ENCODE measurements around the gene ZNF280C.

The ZNF280C gene, protein sequence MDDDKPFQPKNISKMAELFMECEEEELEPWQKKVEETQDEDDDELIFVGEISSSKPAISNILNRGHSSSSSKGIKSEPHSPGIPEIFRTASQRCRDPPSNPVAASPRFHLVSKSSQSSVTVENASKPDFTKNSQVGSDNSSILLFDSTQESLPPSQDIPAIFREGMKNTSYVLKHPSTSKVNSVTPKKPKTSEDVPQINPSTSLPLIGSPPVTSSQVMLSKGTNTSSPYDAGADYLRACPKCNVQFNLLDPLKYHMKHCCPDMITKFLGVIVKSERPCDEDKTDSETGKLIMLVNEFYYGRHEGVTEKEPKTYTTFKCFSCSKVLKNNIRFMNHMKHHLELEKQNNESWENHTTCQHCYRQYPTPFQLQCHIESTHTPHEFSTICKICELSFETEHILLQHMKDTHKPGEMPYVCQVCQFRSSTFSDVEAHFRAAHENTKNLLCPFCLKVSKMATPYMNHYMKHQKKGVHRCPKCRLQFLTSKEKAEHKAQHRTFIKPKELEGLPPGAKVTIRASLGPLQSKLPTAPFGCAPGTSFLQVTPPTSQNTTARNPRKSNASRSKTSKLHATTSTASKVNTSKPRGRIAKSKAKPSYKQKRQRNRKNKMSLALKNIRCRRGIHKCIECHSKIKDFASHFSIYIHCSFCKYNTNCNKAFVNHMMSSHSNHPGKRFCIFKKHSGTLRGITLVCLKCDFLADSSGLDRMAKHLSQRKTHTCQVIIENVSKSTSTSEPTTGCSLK

DNA sequence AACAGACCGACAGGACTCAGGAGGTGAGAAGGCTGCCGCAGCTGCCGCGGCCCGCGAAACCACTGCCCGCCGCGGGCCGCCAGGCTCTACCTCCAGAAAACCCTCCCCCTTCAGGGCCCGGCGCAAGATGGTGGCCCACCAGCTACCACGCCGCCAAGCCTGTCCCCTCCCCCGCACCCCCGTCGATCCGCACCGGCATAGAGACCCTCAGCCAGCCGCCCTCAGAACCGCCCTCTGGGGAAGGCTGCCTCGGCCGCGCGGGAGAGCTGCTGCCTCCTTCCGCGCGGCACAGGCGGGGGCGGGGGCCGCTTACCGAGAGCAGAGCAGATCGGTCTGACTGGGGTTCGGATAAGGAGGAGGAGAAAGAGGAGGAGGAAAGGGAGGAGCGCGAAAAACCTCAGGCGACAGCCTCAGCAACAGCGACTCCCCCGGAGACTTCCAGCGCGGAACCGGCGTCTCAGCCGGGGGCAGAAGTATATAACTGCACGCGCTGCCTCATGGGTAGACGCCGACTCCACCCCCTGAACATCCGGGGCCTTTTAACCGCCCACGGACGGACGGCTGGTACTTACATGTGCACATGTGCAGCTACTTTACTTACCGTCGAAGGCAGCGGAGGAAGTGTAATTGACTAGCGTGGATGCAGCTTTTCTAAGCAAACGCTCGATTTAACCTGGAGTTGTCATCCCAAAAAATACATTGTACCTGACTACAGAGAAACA is at the start of gene ZNF280C:
ZNF280C (minus strand) TSS at position 451 of the 722 bp plus-strand sequence. CDS start 8,450 bp downstream, outside the sequence.
- H3K4me1 Mint-ChIP-seq (ENCODE audit: low read depth): peaks cover 22% of the 10 kb centered on the region
- H3K9me3 Mint-ChIP-seq: peaks cover 2% of the 10 kb centered on the region
- H3K27me3 Mint-ChIP-seq: peaks cover 12% of the 10 kb centered on the region
- peaks cover 9% of the 10 kb centered on the region for H3K36me3 Mint-ChIP-seq (ENCODE audit: low read depth)
- peak; percentile 90 for DNase-seq
- peak within 1 kb of the TSS; percentile 87 for H3K4me3 Mint-ChIP-seq
- H3K27ac Mint-ChIP-seq: peak within 1 kb of the TSS; percentile 89

DNA sequence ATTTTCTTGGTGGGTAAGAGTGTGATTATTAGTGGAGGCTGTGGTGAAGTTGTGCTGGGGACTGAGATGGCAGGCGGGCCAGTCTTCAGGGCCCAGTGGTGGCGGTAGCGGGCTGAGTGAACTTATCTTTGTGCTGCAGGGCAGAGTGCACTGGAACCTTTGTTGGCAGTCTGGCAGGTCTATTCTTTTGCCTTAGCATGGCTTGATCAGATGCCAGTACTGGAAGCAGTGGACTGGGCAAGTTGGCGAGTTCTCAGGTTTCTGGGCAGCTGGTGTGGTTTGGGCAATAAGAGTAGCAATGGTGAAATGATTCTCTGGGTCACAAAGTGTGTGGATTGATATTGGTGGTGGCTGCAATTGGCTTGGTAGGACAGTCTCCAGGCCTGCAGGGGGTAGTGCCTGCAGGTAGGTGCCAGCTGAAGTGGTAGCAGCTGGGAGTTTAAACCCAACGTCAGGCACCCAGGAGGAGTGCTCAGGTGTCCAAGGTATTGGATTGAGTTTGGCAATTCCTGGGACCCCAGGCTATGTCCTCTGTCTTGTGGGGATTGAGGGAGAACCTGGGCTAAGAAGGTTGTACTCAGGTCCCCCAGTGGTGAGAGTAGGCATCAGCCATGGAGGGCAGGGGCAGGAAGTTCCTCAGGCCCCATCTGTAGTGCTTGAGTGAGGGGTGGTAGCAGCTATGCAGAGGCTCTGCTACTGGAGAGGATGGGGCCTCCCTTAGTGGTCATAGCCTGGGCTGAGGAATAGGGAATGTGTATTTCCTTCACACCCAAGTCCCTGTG is 36.1 kb upstream of the ZNF280C start:
- Mint-ChIP-seq H3K4me1 (ENCODE audit: low read depth) (no peaks in the 10 kb centered on the region), H3K36me3 (ENCODE audit: low read depth) (no peaks in the 10 kb centered on the region), H3K27me3 (peaks cover 22% of the 10 kb centered on the region), H3K9me3 (peaks cover 6% of the 10 kb centered on the region), H3K4me3 (no peak overlapping the region), H3K27ac (no peak overlapping the region)
- no peak for DNase-seq

- no peaks in the 10 kb centered on the region for H3K4me1 Mint-ChIP-seq (ENCODE audit: low read depth)
These were observed 33.3 kb upstream of the ZNF280C start for GRCh38 chrX:130301977-130302376.

DNA sequence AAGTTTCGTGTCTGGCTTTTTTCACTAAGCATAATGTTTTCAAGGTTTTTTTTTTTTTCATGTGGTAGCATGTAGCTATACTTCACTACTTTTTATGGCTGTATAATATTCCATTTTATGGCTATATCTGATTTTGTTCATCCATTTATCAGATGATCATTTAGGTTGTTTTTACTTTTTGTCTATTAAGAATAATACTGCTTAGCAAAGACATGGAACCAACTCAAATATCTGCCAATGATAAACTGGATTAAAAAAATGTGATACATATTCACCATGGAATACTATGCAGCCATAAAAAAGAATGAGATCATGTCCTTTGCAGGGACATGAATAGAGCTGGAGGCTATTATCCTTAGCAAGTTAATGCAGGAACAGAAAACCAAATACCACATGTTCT is 32.7 kb upstream of the ZNF280C start:
- Mint-ChIP-seq H3K27ac (no peak overlapping the region), H3K9me3 (peaks cover 6% of the 10 kb centered on the region), H3K27me3 (peaks cover 19% of the 10 kb centered on the region), H3K4me3 (no peak overlapping the region), H3K36me3 (ENCODE audit: low read depth) (no peaks in the 10 kb centered on the region), H3K4me1 (ENCODE audit: low read depth) (no peaks in the 10 kb centered on the region)
- no peak for DNase-seq

More at GRCh38 chrX:130301977-130302376, 33.3 kb upstream of the ZNF280C start:
- H3K9me3 Mint-ChIP-seq: peaks cover 6% of the 10 kb centered on the region
- no peak for DNase-seq
- no peak overlapping the region for H3K4me3 Mint-ChIP-seq
- H3K27me3 Mint-ChIP-seq: peaks cover 18% of the 10 kb centered on the region
- H3K27ac Mint-ChIP-seq: no peak overlapping the region
- no peaks in the 10 kb centered on the region for H3K36me3 Mint-ChIP-seq (ENCODE audit: low read depth)

- H3K27me3 Mint-ChIP-seq: peaks cover 27% of the 10 kb centered on the region
- H3K27ac Mint-ChIP-seq: no peak overlapping the region
- H3K4me3 Mint-ChIP-seq: no peak overlapping the region
- peaks cover 6% of the 10 kb centered on the region for H3K9me3 Mint-ChIP-seq
- no peak for DNase-seq
- H3K4me1 Mint-ChIP-seq (ENCODE audit: low read depth): no peaks in the 10 kb centered on the region
- no peaks in the 10 kb centered on the region for H3K36me3 Mint-ChIP-seq (ENCODE audit: low read depth)
These were observed 31.2 kb upstream of the ZNF280C start for GRCh38 chrX:130300010-130300282.

- no peaks in the 10 kb centered on the region for H3K4me1 Mint-ChIP-seq (ENCODE audit: low read depth)
- H3K27me3 Mint-ChIP-seq: peaks cover 29% of the 10 kb centered on the region
- H3K4me3 Mint-ChIP-seq: no peak overlapping the region
- no peaks in the 10 kb centered on the region for H3K36me3 Mint-ChIP-seq (ENCODE audit: low read depth)
- DNase-seq: no peak
- H3K27ac Mint-ChIP-seq: no peak overlapping the region
- H3K9me3 Mint-ChIP-seq: peaks cover 6% of the 10 kb centered on the region
These were observed 30.7 kb upstream of the ZNF280C start for GRCh38 chrX:130299279-130300009.

- H3K27me3 Mint-ChIP-seq: peaks cover 45% of the 10 kb centered on the region
- H3K9me3 Mint-ChIP-seq: peaks cover 5% of the 10 kb centered on the region
- no peaks in the 10 kb centered on the region for H3K36me3 Mint-ChIP-seq (ENCODE audit: low read depth)
- H3K4me3 Mint-ChIP-seq: no peak overlapping the region
- no peak for DNase-seq
- H3K4me1 Mint-ChIP-seq (ENCODE audit: low read depth): no peaks in the 10 kb centered on the region
- no peak overlapping the region for H3K27ac Mint-ChIP-seq
These were observed 28.0 kb upstream of the ZNF280C start for GRCh38 chrX:130296743-130297142.

- H3K4me3 Mint-ChIP-seq: no peak overlapping the region
- no peak for DNase-seq
- H3K36me3 Mint-ChIP-seq (ENCODE audit: low read depth): no peaks in the 10 kb centered on the region
- peaks cover under 1% of the 10 kb centered on the region for H3K9me3 Mint-ChIP-seq
- no peaks in the 10 kb centered on the region for H3K4me1 Mint-ChIP-seq (ENCODE audit: low read depth)
- H3K27ac Mint-ChIP-seq: no peak overlapping the region
- peaks cover 47% of the 10 kb centered on the region for H3K27me3 Mint-ChIP-seq
These were observed 27.6 kb upstream of the ZNF280C start for GRCh38 chrX:130296297-130296678.

DNA sequence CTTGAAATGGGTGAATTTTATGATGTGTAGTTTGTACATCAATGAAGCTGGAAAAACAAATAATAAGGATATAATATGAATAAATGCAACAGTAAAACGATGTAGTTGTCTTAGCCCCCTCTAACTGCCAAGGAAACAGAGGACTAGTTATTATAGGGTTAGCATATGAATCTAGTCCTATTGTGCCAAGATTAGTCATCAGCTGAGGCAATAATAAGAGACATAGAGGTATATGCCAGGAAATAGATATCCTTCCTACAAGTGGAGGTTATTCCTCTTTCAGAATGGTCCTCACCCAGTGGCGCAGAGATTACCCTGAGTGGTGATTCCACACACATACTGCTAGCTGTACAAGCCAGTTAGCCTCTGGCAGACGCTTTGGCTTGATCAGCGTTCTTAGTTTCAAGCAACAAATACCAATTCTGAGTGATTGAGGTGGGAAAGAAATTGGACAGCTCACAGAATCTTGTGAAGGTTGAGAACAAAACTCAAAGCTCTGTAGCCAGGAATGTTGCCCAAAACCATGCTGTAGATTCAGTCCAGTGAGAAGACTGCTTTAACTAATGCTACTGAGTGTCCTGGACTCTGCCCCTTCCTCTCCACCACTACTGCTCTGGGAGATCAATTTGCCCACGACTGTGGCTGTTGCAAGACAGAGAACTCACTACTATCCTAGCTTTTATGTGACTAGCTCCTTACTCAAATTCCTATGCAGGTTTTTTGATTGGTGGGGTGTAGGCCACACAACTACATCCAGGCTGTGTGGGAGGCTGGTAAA is 27.0 kb upstream of the ZNF280C start:
- Mint-ChIP-seq H3K36me3 (ENCODE audit: low read depth) (no peaks in the 10 kb centered on the region), H3K27ac (no peak overlapping the region)

GRCh38 chrX:130287071-130287770 is 18.5 kb upstream of the ZNF280C start:
- Mint-ChIP-seq H3K4me3 (no peak overlapping the region), H3K27me3 (peaks cover 17% of the 10 kb centered on the region), H3K9me3 (no peaks in the 10 kb centered on the region), H3K27ac (no peak overlapping the region), H3K36me3 (ENCODE audit: low read depth) (no peaks in the 10 kb centered on the region), H3K4me1 (ENCODE audit: low read depth) (no peaks in the 10 kb centered on the region)
- DNase-seq: no peak

More for the DNA sequence above, 27.0 kb upstream of the ZNF280C start:
- H3K4me1 Mint-ChIP-seq (ENCODE audit: low read depth): no peaks in the 10 kb centered on the region
- no peak for DNase-seq
- H3K27me3 Mint-ChIP-seq: peaks cover 47% of the 10 kb centered on the region
- H3K9me3 Mint-ChIP-seq: no peaks in the 10 kb centered on the region
- H3K4me3 Mint-ChIP-seq: no peak overlapping the region

DNA sequence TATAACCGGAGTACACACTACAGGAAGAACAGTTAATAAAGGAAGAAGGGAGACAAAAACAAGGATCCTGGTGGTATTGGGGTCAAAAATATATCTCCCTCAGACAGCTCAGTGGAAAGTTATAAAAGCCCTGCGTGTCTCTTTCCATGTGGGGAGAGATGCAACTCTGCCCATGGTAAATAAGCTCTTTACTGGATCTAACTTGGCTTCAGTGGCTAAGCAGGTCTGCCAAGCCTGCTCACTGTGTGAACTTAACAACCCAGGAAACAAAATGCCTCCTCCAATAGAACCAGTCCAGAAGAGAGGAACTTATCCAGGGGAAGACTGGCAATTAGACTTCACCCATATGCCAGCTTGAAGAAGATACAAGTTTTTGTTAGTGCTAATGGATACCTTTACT is 17.0 kb upstream of the ZNF280C start:
- no peak overlapping the region for H3K27ac Mint-ChIP-seq
- H3K27me3 Mint-ChIP-seq: peaks cover 12% of the 10 kb centered on the region
- H3K4me3 Mint-ChIP-seq: no peak overlapping the region
- no peak for DNase-seq
- no peaks in the 10 kb centered on the region for H3K9me3 Mint-ChIP-seq
- H3K4me1 Mint-ChIP-seq (ENCODE audit: low read depth): no peaks in the 10 kb centered on the region
- H3K36me3 Mint-ChIP-seq (ENCODE audit: low read depth): no peaks in the 10 kb centered on the region

- H3K4me3 Mint-ChIP-seq: no peak overlapping the region
- H3K4me1 Mint-ChIP-seq (ENCODE audit: low read depth): no peaks in the 10 kb centered on the region
- H3K27ac Mint-ChIP-seq: no peak overlapping the region
- H3K27me3 Mint-ChIP-seq: peaks cover 18% of the 10 kb centered on the region
- H3K36me3 Mint-ChIP-seq (ENCODE audit: low read depth): no peaks in the 10 kb centered on the region
- H3K9me3 Mint-ChIP-seq: no peaks in the 10 kb centered on the region
- DNase-seq: no peak
These were observed 16.4 kb upstream of the ZNF280C start for GRCh38 chrX:130285069-130285620.
